WTC11 (cell line): ENCODE measurements around the gene DOK7.
"Not testable (repeated sequence)": the region's sequence is repeated elsewhere in the genome, so short reads cannot be mapped to it uniquely, and the experiment has no call there.

Experiments used
- ATF2 ChIP-seq: sonication (generic); formaldehyde crosslinking; IDR thresholded peaks from 2 replicates; pipeline ENCODE4 v1.8.1; 2022; ENCODE audit warnings: low read depth, missing genetic modification reagents, borderline replicate concordance
- CTCF ChIP-seq: fragments of 200-600 bp; IDR thresholded peaks from 2 replicates; pipeline ENCODE4 v1.8.0; 2022; ENCODE audit warnings: antibody characterized with exemption
- E2F1 ChIP-seq: sonication (generic); formaldehyde crosslinking; IDR thresholded peaks from 2 replicates; pipeline ENCODE4 v1.8.0; 2022; ENCODE audit warnings: mild to moderate bottlenecking, missing genetic modification reagents
- ERG ChIP-seq: fragments of 250-450 bp; sonication (Bioruptor Pico); IDR thresholded peaks from 2 replicates; pipeline ENCODE4 v1.8.0; 2021; ENCODE audit warnings: mild to moderate bottlenecking
- FOXK1 ChIP-seq: sonication (generic); formaldehyde crosslinking; IDR thresholded peaks from 2 replicates; pipeline ENCODE4 v1.8.0; 2022; ENCODE audit warnings: mild to moderate bottlenecking, moderate library complexity, missing genetic modification reagents
- JUN ChIP-seq: sonication (generic); formaldehyde crosslinking; IDR thresholded peaks from 2 replicates; pipeline ENCODE4 v1.8.0; 2023; ENCODE audit warnings: mild to moderate bottlenecking, missing genetic modification reagents
- MLX ChIP-seq: sonication (generic); formaldehyde crosslinking; IDR thresholded peaks from 2 replicates; pipeline ENCODE4 v1.8.1; 2023; ENCODE audit warnings: mild to moderate bottlenecking, missing genetic modification reagents, moderate library complexity
- MYBL2 ChIP-seq: sonication (generic); formaldehyde crosslinking; IDR thresholded peaks from 2 replicates; pipeline ENCODE4 v1.8.1; 2023; ENCODE audit warnings: mild to moderate bottlenecking, moderate library complexity, missing genetic modification reagents
- RELA ChIP-seq: sonication (generic); formaldehyde crosslinking; IDR thresholded peaks from 2 replicates; pipeline ENCODE4 v1.8.1; 2022; ENCODE audit warnings: missing genetic modification reagents, mild to moderate bottlenecking, borderline replicate concordance
- SP1 ChIP-seq: sonication (generic); formaldehyde crosslinking; conservative IDR thresholded peaks from 2 replicates; pipeline ENCODE4 v1.8.1; 2022; ENCODE audit warnings: missing genetic modification reagents
- ZNF416 ChIP-seq: fragments of 250-450 bp; sonication (Bioruptor Pico); IDR thresholded peaks from 2 replicates; pipeline ENCODE4 v1.9.0; 2021; ENCODE audit warnings: mild to moderate bottlenecking, inconsistent platforms

- TF ChIP-seq CTCF; RELA (CRISPR knock-in tag); MYBL2 (CRISPR knock-in tag); FOXK1 (CRISPR knock-in tag); JUN; SP1; MLX (CRISPR knock-in tag); ERG (CRISPR knock-in tag); E2F1 (CRISPR knock-in tag); ATF2 (CRISPR knock-in tag); ZNF416: not testable (repeated sequence)
These were observed 48.5 kb downstream of the DOK7 start for GRCh38 chr4:3511601-3512000.
